ENCODE results near the gene LTA4H.

LTA4H gene

DNA sequence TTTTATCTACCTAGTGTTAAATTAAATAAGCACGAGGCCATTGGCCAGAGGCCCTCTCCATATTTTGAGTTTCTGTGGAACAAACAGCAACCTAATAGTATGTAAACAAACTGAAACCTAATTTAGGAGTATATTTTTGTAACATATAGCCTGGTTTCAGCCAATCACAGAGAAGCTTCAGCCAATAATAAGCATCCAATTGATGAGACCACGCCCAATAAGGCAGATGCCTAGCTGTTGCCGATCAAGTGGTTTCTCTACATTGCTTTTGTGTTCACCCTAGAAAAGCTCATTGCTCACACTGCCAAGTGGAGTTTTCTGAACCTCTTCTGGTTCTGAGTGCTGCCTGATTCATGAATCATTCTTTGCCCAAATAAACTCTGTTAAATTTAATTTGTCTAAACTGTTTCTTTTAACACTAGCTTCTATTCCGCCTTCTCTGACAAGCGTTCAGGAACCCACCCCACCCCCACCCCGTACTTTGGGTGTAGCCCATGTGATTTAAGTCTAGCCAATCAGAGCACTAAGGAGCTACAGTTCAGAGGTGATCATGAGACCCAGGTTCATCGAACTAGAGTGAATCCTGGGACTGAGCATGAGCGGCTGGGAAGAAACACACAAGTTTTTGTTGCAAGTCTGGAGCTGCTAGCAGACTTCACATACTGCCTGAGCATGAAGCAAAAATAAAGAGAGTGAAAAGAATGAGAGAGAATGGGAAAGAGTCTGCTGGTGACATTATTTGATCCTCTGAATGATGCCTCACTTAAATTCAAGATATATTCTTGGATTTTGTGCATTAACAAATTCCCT lies 21.5 kb upstream of the LTA4H start:
- DNase-seq: no peak

DNA sequence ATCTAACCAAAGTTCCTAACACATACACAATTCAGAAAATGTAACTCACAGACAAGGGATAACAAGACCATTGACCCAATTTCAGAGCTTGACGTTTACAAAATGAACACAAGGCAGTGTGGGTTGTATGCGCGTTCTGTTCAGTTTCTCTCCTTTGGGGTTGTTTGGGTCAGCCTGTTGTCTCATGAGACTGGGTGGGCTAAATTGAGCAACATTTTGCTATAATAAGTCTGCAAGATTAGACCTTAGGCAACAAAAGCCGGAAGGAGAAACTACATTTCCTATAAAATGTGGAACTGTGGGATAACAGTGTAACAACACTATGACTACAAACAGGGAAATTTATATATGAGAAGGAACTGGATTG lies 18.8 kb upstream of the LTA4H start:
- DNase-seq: no peak

GRCh38 chr12:96053476-96054243 lies 18.3 kb upstream of the LTA4H start:
- no peak for DNase-seq

DNA sequence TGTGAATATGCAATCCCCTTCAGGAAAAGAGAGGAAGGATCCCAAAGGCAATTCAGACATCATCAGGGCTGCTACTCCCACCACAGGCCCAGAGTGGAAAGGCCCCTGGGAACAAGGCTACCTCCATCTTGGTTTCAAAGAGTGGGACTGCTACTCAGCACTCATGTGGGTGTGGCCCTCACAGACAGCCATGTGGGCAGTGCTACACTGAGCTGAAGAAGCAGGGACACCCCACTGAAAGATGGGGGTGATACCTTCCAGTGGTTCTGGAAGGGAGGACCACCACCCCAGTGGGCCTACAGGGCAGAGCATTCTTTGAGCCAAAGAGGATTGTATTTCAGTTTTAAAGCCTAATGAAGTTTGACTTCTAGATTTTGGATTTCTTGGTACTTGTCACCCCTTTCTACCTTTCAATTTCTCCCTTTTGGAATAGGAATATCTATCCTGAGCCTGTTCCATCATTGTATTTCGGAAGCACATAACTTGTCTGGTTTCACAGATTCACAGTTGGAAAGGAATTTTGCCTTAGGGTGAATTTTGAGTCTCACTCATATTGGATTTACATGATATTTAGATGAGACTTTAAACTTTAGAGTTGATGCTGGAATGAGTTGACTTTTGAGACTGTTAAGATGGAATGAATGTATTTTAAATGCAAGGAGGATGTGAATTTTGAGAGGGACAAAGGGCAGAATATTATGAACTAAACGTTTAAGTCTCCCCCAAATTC lies 16.5 kb upstream of the LTA4H start:
- no peak for DNase-seq

- no peak for DNase-seq
Measured at GRCh38 chr12:96050139-96050538, 14.8 kb upstream of the LTA4H start.

- no peak for DNase-seq
Measured at GRCh38 chr12:96049101-96049500, 13.7 kb upstream of the LTA4H start.

- DNase-seq: no peak
Measured at GRCh38 chr12:96048393-96048969, 13.1 kb upstream of the LTA4H start.

DNA sequence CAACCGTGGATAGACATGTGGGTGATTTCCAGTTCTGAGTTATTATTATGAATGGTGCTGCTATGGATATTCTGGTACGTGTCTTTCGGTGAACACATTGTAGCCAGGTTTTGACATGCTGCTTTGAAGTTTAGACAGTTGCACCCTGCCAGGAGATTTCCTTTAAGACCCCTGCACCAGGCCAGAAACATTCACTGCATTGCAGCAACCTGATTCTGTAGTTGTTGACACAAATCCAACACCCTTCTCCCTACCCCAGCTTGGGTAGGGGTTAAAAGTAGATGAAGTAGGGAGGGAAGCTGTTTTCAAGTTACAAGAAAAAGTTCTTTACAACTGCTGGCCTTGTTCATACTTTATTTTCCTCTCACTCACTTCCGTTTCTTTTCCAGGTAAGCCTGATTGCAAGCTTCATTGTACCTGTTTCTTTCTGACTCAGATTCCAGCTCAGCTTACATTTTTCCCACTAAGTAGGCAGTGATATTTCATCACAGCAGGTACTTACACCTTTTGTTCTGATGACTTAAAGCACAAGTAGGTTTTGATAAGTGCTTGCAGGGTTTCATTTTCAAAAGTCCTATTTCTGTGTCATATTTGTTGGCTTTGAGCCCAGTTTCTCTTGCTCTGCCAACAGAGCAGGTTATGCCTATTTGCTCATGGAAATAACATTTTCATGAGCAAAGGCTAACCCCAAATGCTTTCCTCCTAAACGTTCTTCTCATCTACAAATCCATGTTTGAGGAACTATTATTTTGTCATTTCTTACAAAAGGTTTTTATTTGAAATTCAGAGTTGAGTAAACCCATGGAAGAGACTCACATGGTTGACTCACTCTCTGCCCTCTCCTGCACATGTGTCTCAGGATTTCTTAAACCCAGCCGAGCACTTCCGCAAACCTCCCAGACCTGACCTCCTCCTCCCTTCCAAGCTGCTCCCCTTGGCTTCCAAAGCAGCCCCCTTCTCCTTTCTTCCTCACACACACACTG lies 12.1 kb upstream of the LTA4H start:
- no peak for DNase-seq

DNA sequence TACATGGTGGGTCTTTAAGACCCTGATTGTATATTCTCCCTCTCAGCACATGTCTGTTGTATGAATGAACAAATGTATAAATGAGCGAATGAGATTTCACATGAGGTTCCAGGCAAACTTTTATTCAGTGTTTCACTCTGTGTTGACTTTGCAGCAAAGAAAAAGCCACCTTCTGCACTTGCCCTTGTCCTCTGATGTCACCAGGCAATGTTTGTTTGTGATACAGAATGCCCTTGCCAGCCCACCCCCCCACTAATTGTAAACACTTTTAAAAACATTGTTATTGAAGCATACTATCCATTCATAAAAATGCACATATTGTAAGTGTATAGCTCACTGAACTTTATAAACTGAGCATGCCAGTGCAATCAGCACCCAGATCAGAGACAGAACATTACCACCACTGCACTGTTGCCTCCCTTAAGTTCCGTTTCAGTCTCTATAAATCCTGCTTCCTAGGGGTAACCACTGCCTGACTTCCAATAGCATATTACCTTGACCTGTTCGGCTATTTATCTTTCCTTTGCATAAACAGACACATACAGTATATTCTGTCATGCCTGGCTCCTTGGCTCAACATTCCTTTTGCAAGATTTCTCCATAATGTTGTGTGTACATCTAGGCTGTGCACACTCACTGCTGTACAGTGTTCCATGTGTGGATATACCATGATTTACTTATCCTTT lies 11.3 kb upstream of the LTA4H start:
- DNase-seq: no peak

GRCh38 chr12:96045566-96045965 lies 10.2 kb upstream of the LTA4H start:
- no peak for DNase-seq

DNA sequence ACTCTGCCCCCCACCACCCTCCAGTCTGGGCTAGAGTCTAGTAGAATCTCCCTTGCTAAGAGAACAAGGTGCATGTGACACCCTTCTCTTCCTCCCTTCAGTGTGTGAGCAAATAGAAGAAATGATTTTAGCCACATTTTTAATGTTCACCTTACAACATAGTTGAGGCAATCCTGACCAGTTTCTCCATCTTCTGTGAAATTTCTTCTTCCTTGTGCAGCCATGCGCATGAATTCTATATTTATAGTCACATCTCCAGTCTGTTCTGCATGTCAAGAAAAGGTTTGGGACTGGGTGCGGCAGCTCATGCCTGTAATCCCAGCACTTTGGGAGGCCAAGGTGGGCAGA lies 9.5 kb upstream of the LTA4H start:
- DNase-seq: no peak

- DNase-seq: no peak
Measured at GRCh38 chr12:96044017-96044942, 8.9 kb upstream of the LTA4H start.

DNA sequence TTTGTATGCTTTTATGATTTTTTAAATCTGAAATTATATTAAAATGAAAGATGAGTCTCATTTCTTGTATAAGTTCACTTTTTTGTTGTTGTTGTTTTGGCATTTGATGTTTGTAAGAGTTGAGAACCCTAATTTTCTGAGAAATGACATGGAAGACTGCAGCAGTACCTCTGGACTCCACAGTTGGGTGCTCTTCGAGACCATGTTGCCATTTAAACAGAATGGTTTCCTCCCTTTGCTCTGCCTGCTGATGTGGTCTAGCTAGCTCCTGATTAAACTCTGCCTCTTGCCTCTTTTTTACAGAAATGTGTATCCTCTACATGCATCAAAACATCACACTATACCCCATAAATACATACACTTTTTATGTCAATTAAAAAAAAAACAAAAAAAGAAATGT lies 5.8 kb upstream of the LTA4H start:
- no peak for DNase-seq

- no peak for DNase-seq
Measured at GRCh38 chr12:96040305-96041133, 5.1 kb upstream of the LTA4H start.

DNA sequence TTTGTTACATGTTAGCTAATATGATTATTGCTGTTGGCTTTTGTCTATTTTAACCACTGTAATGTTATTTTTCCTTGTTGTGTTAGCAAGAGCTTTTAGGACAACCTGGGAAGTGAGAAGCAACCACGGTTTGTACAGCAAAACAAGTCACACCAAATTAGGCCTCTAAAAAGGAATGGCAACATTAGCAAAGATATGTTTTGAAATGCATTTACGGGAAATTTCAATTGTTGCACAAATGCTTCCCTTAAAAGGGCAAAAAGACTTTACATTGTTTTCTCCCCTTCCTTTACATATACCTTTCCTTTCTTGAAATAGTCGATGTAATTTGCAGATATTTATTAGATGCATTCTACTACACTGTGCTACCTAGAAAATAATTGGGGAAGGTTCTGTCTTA lies 4.1 kb upstream of the LTA4H start:
- no peak for DNase-seq

DNA sequence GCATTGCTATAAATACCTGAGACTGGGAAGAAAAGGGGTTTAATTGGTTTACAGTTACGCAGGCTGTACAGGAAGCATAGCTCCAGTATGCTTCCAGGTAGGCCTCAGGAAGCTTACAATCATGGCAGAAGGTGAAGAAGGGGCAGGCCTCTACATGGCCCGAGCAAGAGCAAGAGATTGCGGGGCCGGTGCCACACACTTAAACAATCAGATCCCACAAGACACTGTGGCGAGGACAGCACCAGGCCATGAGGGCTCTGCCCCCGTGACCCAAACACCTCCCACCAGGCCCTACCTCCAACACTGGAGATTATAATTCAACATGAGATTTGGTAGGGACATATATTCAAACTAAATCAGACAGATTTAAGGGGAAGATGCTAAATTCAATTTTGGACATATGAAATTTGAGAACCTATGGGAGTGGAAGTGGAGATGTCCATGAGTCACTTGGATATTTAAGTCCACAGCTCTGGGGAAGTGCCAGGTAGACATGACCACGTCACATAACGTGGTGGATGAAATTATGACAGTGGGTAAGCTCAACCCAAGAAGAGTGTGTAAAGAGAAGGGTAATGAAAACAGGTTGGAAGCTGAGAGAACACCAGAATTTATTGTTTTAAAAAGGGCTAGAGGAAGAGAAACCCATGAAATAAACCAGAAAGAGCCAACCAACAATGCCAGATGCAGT lies 1.5 kb upstream of the LTA4H start:
- DNase-seq: no peak

DNA sequence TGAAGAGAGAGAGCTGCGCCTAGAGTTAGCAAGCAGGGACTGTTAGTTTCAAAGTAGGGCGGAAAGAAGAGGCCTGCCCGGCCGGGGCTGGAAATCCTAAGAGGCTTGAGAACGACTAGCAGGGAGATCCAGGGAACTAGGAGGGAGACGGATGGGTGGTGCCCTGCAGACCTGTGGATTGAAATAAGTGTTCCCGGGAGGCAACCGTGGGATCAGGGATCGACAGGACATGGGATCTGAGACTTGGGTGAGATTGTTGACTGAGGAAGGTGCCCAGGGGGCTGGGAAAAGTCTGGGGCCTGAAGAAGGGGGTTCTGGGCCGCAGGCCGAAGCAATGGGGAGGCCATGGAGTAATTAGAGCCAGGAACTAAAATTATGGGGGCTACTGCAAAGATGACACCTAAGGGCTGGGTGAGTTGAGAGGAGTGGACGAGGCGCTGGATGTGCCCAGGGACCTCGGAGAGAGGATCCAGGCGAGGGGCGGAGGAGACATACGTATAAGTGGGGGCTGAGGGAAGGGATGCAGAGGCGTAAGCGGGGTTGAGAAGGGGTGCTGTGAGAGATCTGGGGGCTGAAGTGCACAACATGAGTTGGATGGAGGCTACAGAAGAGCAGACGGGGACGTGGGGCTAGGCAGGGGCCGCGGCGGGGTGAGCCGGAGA lies 635 bp downstream of the LTA4H start:
- peak; percentile 30 for DNase-seq
